ENCODE results near the gene DSCAML1. TPM values are rescaled to one million over a fixed set of nuclear protein-coding genes. Genes with fewer than 3 reads are reported as not detected.

Gene DSCAML1
- total RNA-seq, 1 donor from 2014 or later, result not detected

- DNase-seq (ENCODE audit: extremely low spot score, unreplicated experiment), result no peak
- Mint-ChIP-seq H3K4me3 (ENCODE audit: unreplicated experiment) (no peak overlapping the region), H3K27ac (ENCODE audit: unreplicated experiment) (no peak overlapping the region), H3K9me3 (ENCODE audit: unreplicated experiment) (no peaks in the 10 kb centered on the region), H3K4me1 (ENCODE audit: unreplicated experiment) (no peaks in the 10 kb centered on the region), H3K36me3 (ENCODE audit: unreplicated experiment) (no peaks in the 10 kb centered on the region), H3K27me3 (ENCODE audit: unreplicated experiment) (peaks cover 29% of the 10 kb centered on the region)
- no peak for TF ChIP-seq CTCF (IDR thresholded peaks at IDR 0.05)
Observed at GRCh38 chr11:117662255-117662654, 134.8 kb downstream of the DSCAML1 start.

GRCh38 chr11:117658809-117659208, 138.2 kb downstream of the DSCAML1 start:
- no peak overlapping the region for H3K4me3 Mint-ChIP-seq (ENCODE audit: unreplicated experiment)
- H3K9me3 Mint-ChIP-seq (ENCODE audit: unreplicated experiment), result no peaks in the 10 kb centered on the region
- H3K4me1 Mint-ChIP-seq (ENCODE audit: unreplicated experiment), result no peaks in the 10 kb centered on the region
- DNase-seq (ENCODE audit: extremely low spot score, unreplicated experiment), result no peak
- no peaks in the 10 kb centered on the region for H3K36me3 Mint-ChIP-seq (ENCODE audit: unreplicated experiment)
- no peak overlapping the region for H3K27ac Mint-ChIP-seq (ENCODE audit: unreplicated experiment)
- TF ChIP-seq CTCF (IDR thresholded peaks at IDR 0.05), result no peak
- peaks cover 26% of the 10 kb centered on the region for H3K27me3 Mint-ChIP-seq (ENCODE audit: unreplicated experiment)

- H3K4me3 Mint-ChIP-seq (ENCODE audit: unreplicated experiment), result no peak overlapping the region
- peaks cover 19% of the 10 kb centered on the region for H3K27me3 Mint-ChIP-seq (ENCODE audit: unreplicated experiment)
- no peak overlapping the region for H3K27ac Mint-ChIP-seq (ENCODE audit: unreplicated experiment)
- no peak for TF ChIP-seq CTCF (IDR thresholded peaks at IDR 0.05)
- no peaks in the 10 kb centered on the region for H3K36me3 Mint-ChIP-seq (ENCODE audit: unreplicated experiment)
- H3K4me1 Mint-ChIP-seq (ENCODE audit: unreplicated experiment), result no peaks in the 10 kb centered on the region
- H3K9me3 Mint-ChIP-seq (ENCODE audit: unreplicated experiment), result no peaks in the 10 kb centered on the region
- DNase-seq (ENCODE audit: extremely low spot score, unreplicated experiment), result no peak
Observed at GRCh38 chr11:117657794-117658193, 139.2 kb downstream of the DSCAML1 start.

- H3K4me3 Mint-ChIP-seq (ENCODE audit: unreplicated experiment), result no peak overlapping the region
- H3K4me1 Mint-ChIP-seq (ENCODE audit: unreplicated experiment), result no peaks in the 10 kb centered on the region
- H3K9me3 Mint-ChIP-seq (ENCODE audit: unreplicated experiment), result no peaks in the 10 kb centered on the region
- DNase-seq (ENCODE audit: extremely low spot score, unreplicated experiment), result no peak
- H3K36me3 Mint-ChIP-seq (ENCODE audit: unreplicated experiment), result no peaks in the 10 kb centered on the region
- no peak for TF ChIP-seq CTCF (IDR thresholded peaks at IDR 0.05)
- no peak overlapping the region for H3K27ac Mint-ChIP-seq (ENCODE audit: unreplicated experiment)
- peaks cover 11% of the 10 kb centered on the region for H3K27me3 Mint-ChIP-seq (ENCODE audit: unreplicated experiment)
Observed at GRCh38 chr11:117654281-117655255, 142.4 kb downstream of the DSCAML1 start.

- H3K27me3 Mint-ChIP-seq (ENCODE audit: unreplicated experiment), result peaks cover 7% of the 10 kb centered on the region
- no peaks in the 10 kb centered on the region for H3K4me1 Mint-ChIP-seq (ENCODE audit: unreplicated experiment)
- no peak for TF ChIP-seq CTCF (IDR thresholded peaks at IDR 0.05)
- H3K27ac Mint-ChIP-seq (ENCODE audit: unreplicated experiment), result no peak overlapping the region
- no peaks in the 10 kb centered on the region for H3K9me3 Mint-ChIP-seq (ENCODE audit: unreplicated experiment)
- H3K36me3 Mint-ChIP-seq (ENCODE audit: unreplicated experiment), result no peaks in the 10 kb centered on the region
- H3K4me3 Mint-ChIP-seq (ENCODE audit: unreplicated experiment), result no peak overlapping the region
- DNase-seq (ENCODE audit: extremely low spot score, unreplicated experiment), result no peak
Observed at GRCh38 chr11:117652521-117652920, 144.5 kb downstream of the DSCAML1 start.
